ENCODE results near the gene ARHGAP26.

The ARHGAP26 gene

DNA sequence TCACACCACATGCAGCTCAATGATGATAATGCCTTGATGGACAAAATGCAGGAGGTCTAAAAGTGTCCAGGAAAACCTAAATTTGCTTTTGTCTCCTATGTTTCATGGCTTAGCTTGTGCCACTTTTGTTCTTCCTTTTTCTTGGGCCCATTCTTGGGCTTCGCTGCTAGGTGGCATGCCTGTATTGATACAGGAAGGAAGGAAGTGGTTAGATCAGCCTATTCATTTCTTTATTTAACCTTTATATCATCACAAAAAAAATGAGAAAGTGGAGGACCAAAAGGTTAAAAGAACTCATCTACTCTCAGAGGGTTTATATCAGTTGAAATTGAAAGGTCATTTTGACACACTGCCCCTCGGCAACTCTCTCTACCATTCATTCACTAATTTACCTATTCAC is 260.2 kb downstream of the ARHGAP26 start:
- no peak overlapping the region for H3K4me3 ChIP-seq (ENCODE audit: low read depth, low read length)
- TF ChIP-seq, protein P1, sequence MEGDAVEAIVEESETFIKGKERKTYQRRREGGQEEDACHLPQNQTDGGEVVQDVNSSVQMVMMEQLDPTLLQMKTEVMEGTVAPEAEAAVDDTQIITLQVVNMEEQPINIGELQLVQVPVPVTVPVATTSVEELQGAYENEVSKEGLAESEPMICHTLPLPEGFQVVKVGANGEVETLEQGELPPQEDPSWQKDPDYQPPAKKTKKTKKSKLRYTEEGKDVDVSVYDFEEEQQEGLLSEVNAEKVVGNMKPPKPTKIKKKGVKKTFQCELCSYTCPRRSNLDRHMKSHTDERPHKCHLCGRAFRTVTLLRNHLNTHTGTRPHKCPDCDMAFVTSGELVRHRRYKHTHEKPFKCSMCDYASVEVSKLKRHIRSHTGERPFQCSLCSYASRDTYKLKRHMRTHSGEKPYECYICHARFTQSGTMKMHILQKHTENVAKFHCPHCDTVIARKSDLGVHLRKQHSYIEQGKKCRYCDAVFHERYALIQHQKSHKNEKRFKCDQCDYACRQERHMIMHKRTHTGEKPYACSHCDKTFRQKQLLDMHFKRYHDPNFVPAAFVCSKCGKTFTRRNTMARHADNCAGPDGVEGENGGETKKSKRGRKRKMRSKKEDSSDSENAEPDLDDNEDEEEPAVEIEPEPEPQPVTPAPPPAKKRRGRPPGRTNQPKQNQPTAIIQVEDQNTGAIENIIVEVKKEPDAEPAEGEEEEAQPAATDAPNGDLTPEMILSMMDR (IDR thresholded peaks at IDR 0.05; ENCODE audit: borderline replicate concordance, insufficient read depth, low read depth, low read length) = no peak

DNA sequence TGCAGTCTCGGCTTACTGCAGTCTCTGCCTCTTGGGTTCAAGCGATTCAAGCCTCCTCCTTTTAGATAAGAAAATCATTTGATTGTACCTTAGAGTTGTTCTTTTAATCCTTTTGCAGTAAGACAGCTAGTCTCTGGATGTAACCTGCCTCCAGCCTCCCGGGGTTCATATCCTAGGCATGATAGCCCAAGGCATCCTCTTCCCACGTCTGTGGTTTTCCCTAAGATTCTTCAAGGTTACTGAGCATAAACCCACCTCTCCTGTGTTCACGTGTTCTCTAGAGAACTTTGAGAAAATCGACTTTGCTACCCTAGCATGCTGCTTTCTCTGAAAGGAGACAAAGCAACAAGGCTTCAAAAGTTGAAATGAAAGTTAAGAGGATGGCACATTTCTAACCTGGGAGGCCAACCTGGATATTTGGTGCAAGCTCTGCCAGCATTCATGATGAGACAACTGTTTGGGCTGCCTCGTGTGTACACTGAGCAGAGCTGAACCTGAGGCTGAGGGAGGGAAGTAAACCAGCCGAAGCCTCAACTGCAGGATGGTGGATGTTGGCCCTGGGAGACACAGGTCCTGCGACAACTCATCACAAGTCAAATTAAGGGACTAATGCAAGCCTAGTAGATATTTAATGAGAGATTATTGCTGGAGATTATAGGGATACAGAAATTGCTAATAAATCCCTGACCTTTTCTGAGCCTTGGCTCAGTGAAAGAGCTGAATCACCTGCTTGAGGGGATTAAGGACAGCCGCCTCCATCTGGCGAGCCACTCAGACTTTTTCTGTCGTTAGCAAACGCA is 261.8 kb downstream of the ARHGAP26 start:
- H3K4me3 ChIP-seq (ENCODE audit: low read depth, low read length) = no peak overlapping the region
- TF ChIP-seq, protein P1 (IDR thresholded peaks at IDR 0.05; ENCODE audit: borderline replicate concordance, insufficient read depth, low read depth, low read length) = no peak

DNA sequence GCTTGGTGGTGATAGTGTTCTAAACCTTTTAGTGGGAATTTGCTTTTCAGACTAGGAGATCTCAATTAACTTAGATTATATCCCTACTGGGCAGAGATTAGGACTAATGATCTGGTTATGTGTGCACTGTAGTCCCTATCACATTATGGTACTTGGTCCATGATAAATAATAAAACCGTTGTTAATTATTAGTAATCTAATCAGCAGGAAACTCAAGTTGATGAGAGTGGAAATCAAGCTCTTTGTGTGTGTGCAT is 262.3 kb downstream of the ARHGAP26 start:
- TF ChIP-seq, protein P1 (IDR thresholded peaks at IDR 0.05; ENCODE audit: borderline replicate concordance, insufficient read depth, low read depth, low read length) = no peak
- no peak overlapping the region for H3K4me3 ChIP-seq (ENCODE audit: low read depth, low read length)

DNA sequence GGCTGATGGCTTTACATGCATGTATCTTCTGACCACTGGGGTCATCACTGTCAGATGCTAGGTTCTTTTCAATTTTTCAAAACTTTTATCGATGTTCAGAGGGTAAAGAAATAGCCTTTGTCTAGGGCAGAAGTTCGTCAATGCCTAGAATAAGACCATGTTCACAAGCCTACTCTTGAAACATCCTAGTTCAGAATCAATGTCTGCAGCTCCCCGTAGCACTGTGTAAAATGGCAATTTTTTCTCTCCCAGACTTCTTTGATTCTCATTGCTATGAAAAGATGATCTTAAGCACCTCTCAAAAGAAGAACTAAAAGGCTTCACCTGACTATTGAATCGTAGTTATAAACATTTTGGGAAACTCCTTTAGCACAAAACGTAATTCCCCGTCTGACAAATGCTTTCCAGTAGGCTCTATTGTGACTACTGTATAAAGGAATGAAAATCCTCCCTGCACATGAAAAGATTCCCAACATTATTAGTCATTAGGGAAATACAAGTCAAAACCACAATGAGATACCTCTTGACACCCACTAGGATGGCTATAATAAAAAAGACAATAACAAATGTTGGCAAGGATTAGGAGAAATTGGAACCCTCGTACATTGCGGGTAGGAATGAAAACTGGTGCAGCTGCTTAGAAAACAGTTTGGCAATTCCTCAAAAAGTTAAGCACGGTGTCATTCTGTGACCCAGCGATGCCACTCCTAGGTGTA is 263.5 kb downstream of the ARHGAP26 start:
- TF ChIP-seq, protein P1 (IDR thresholded peaks at IDR 0.05; ENCODE audit: borderline replicate concordance, insufficient read depth, low read depth, low read length) = no peak

DNA sequence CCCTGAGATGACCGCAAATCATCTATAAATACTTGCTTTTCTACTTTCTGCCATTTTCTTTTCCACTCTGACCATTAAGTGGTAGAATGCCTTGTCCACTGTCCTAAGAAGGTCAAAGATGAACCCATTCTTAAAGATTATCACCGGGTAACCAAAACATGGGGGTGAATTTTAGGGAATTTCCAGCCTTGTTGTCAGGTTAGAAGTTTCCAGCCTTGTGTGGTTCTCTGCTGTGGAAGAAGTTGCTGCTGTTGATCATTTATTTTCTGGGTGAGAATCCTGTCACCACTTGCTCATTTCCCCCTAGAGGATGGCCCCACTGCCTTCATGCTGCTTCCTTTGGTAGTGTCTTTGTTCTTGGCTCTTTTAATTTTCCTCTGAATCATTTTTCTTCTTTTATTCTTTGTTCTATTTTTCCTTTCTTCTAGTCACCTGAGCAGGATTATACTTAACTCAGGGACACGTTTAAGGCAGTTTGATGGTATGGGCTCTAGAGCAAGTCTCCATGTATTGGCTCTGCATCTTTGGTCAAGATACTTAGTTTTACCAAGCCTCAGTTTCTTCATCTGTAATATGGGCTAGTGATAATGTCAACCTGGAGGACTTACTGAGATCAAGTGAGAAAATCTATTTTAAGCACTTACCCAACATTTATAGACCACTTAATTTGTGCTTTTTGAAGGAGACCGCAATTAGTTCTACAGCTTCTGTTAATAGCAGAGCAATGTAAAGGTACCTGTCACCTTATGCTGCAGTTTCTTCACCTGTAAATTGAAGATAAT is 266.2 kb downstream of the ARHGAP26 start:
- no peak overlapping the region for H3K4me3 ChIP-seq (ENCODE audit: low read depth, low read length)
- TF ChIP-seq, protein P1 (IDR thresholded peaks at IDR 0.05; ENCODE audit: borderline replicate concordance, insufficient read depth, low read depth, low read length) = peak; percentile 14; the same call in 1 of the 2 replicates

More for the DNA sequence above, 263.5 kb downstream of the ARHGAP26 start:
- no peak overlapping the region for H3K4me3 ChIP-seq (ENCODE audit: low read depth, low read length)

DNA sequence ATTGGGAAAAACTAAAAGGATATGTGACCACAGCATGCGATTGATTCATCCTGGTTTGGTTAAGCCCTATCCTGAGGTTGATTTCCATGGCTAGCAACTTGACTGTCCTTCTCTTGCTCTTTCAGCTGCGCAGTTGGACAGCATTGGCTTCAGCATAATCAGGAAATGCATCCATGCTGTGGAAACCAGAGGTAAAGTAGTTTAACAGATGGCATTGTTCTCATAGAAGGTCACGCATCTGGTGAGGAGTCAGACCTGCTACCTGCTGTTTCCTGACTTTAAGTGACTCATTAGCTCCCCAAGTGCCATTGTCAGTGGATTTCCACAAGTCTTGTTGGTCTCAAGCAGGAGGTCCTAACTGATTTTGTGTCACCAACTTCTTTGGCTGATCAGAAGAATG is 266.9 kb downstream of the ARHGAP26 start:
- TF ChIP-seq, protein P1 (IDR thresholded peaks at IDR 0.05; ENCODE audit: borderline replicate concordance, insufficient read depth, low read depth, low read length) = no peak
- H3K4me3 ChIP-seq (ENCODE audit: low read depth, low read length) = no peak overlapping the region
